ENCODE data around the gene EEF1AKMT3.

The EEF1AKMT3 gene

DNA sequence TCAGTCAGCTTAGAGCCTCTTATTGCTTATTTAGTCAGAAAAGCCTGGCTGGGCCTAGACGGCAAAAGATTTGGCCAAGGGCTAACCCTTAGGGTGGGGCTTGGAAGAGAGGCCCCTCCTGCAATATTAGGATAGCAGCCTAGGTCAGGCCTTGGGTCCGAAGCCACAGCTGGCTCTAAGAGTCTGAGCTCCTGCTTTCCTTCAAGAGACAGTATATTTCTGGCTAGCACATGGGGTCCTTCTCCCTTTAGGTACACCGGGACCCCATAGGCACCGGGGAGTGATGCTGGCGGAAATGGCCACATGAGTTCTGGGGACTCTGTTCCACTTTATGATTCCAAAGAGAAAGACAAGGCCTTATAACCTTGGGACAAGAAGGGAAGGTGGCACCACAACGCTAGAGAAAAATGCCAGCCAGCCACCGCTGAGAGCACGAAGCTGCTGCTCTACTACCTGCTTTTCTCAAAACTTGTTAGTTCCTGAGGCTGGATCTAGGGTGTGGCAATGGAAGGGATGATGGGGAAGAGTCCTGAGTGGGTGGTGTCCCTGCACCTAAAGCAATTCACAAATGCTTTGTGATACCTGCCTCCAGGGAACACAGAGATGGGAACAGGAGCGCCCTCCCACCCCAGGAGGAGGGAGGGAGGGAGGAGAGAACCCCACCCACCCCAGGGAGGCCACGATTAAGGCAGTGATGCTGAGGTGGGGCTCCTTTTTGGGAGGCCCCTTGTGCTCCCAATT is 49.2 kb downstream of the EEF1AKMT3 start:
- no peak for DNase-seq

GRCh38 chr12:57822392-57823130 is 50.1 kb downstream of the EEF1AKMT3 start:
- no peak for DNase-seq

DNA sequence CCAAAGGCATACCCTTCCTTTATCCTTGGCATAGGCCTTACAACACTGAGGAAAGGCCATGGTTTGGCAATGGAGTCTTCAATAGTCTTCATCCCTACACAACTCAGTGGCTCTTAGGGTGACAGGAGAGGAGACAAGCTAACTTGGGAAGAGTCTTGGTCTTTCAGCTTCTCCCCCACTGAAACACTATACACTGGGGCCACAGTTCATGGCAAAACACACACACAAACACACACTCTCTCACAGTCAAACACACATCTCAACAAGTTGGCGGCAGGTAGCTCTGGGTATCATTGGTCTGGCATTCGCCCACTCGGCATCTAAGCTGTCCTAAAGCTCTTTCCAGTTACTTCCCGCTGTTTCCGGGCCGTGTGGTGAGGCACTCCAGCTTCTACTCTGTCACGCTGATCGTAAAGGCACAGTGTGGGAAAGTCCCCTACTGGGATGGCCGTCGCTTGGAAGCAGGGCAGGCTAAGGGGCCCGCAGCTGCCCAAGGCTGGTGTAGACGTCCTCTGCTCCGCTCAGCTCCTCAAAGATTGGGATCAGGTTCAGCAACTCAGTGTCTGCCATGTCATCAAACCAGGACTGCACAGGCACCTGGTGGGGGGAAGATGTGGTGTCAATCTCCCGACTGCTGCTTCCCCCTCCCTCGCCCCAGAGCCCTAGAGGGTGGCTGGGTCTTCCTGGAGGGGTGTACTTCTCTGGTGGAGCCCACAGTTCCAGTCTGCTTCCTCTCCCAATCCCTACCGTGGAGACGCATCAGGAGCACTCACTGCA is 50.9 kb downstream of the EEF1AKMT3 start:
- DNase-seq, result no peak

- no peak for DNase-seq
These were observed 51.7 kb downstream of the EEF1AKMT3 start for GRCh38 chr12:57823908-57824640.

DNA sequence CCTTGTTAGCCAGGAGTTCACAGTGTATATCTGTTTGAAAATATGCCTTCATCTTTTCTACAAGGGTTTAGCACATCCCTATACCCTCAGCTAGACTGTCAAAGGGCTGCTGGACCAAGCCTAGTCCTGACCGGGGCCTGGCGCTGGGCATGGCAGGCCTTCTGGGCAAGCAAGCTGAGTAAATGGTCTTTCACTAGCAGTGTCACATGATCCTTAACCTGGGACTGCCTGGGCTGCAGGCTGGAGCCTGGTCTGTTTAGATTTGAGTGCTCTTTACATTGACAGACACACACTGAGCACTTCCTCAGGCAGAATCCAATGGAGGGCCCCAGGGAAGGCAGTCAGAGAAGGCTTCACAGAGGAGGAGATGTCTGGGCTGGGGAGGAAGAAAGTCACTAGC is 53.0 kb downstream of the EEF1AKMT3 start:
- no peak for DNase-seq

DNA sequence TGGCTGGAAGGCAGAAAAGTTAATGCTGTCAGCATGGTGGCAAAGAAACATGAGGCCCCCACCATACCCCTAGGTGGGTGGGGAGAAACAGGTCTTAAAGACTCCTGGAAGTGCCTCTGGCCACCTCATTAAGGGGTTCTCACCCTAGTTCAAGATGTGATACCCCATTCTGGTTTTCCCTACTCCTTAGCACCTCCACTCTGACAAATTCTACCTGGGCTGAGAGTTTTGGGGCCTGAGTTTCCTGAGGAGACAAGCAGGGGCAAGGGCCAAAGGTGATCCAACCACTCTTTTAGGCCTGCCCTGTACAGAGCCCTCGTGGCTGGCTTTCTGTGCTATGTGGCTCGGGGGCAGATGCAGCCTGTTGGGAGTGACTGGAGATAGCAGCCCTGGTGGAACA is 54.0 kb downstream of the EEF1AKMT3 start:
- DNase-seq, result no peak

- DNase-seq, result no peak
These were observed 54.6 kb downstream of the EEF1AKMT3 start for GRCh38 chr12:57826966-57827365.

GRCh38 chr12:57829025-57829777 is 56.8 kb downstream of the EEF1AKMT3 start:
- DNase-seq, result no peak

- no peak for DNase-seq
These were observed 58.0 kb downstream of the EEF1AKMT3 start for GRCh38 chr12:57830393-57830792.

Data from NCI-H187 (cell line).